Psoas muscle (tissue), 8 donors: Measurements from ENCODE around the gene ATOH7. TPM values are rescaled to one million over a fixed set of nuclear protein-coding genes. Genes with fewer than 3 reads are reported as not detected.
A peak's percentile ranks its signal among the peaks of the same experiment; 100 is the strongest.

Experiments
- ATAC-seq, 4 donors: fragments of 200-7000 bp; cut with Tn5 transposase; one replicate each; pipeline ENCODE4 v1.9.1; 2020; ENCODE audit warnings: moderate library complexity in 3 of 4, mild to moderate bottlenecking in 2 of 4
- DNase-seq, 2 donors: peaks; one replicate each; pipeline ENCODE4 v3.0.0-alpha.2; 2020
- H3K27ac ChIP-seq: fragments of 200-600 bp; one replicate; pipeline ENCODE4 v1.8.0; 2022
- H3K27me3 ChIP-seq, 3 donors: fragments of 200-600 bp in 1 of 3; one replicate each; pipeline versions ENCODE4 v1.6.1 to v1.8.0; 2013 to 2022; ENCODE audit warnings: low read length in 2 of 3, mild to moderate bottlenecking in 2 of 3, moderate library complexity in 1 of 3; ENCODE audit not compliant: insufficient read depth in 3 of 3
- H3K36me3 ChIP-seq, 2 donors: fragments of 200-600 bp in 1 of 2; one replicate each; pipeline versions ENCODE4 v1.6.1 to v1.8.0; 2013 to 2022; ENCODE audit warnings: low read depth in 1 of 2, mild to moderate bottlenecking in 1 of 2, moderate library complexity in 1 of 2; ENCODE audit not compliant: insufficient read depth in 1 of 2
- H3K4me1 ChIP-seq: fragments of 200-600 bp; one replicate; pipeline ENCODE4 v1.8.0; 2022
- H3K4me3 ChIP-seq: fragments of 200-600 bp; one replicate; pipeline ENCODE4 v1.8.0; 2022; ENCODE audit warnings: mild to moderate bottlenecking
- H3K9me3 ChIP-seq: fragments of 200-600 bp; one replicate; pipeline ENCODE4 v1.8.0; 2022
- CTCF ChIP-seq: fragments of 200-600 bp; IDR thresholded peaks from one replicate; pipeline ENCODE4 v1.8.0; 2022; ENCODE audit warnings: antibody characterized with exemption
- WGBS, 3 donors: extraction: QIAGEN DNeasy Blood & Tissue Kit; methylation state at CpG; one replicate each; pipeline versions ENCODE4 v1.1.6 to v1.1.7; 2013; 5-methylcytosine and 5-hydroxymethylcytosine counted together
- intact Hi-C, 2 donors: fragments of 100-400 bp; cut with DNase I; formaldehyde crosslinking; loops; one replicate each; pipeline versions ENCODE4 v1.11.0 to v1.14.2; 2022
- polyA plus RNA-seq, 3 donors: library from polyadenylated mRNA; stranded (reverse); fragments of 200-250 nt; gene quantifications; one replicate each; pipeline ENCODE4 v1.2.3, GENCODE V29; 2013
- total RNA-seq, 4 donors: library from RNA; stranded (reverse); fragmentation: NEBNext Ultra II Directional in 2 of 4; extraction: Animal tissue kit (Norgen Biotek cat#: 25700) in 2 of 4; gene quantifications; one replicate each; pipeline versions ENCODE4 v1.2.1 to v1.2.4, GENCODE V29; 2021 to 2023
- donor health status: healthy with polysubstance abuse.
- donor health status: DM: no; HTN: no; CAD: no; lungs with moderate emphysema.
- donor health status: Bipolar disorder and iron deficiency.
- donor health status: healthy.
- donor health status: DM: yes; HTN: yes; CAD: no.
- donor health status: DM: no; HTN: no; CAD: no.
- donor health status: DM: no; HTN: no; CAD: no.
- donor health status: DM: yes; HTN: yes; CAD: no.

ATOH7 gene
- total and polyA plus RNA-seq, 7 donors: 0.17 TPM; not detected in 6

GRCh38 chr10:68261132-68261856 lies 29.4 kb upstream of the ATOH7 start:
- Histone ChIP-seq H3K4me3 (no peak overlapping the region), H3K4me1 (no peaks in the 10 kb centered on the region), H3K9me3 (no peaks in the 10 kb centered on the region), H3K27ac (no peak overlapping the region), H3K36me3 (no peaks in the 10 kb centered on the region), H3K27me3 (no peaks in the 10 kb centered on the region)
- DNase-seq: no peak
- peak in 1 of 4 donors; percentile 33 for ATAC-seq
- intact Hi-C loops: no loop called here
- WGBS, 3 donors: 70 to 82% (median 71%) methylated on average over 8 of the region's 8 CpGs
- no peak for TF ChIP-seq CTCF

GRCh38 chr10:68253346-68253745 lies 21.4 kb upstream of the ATOH7 start:
- H3K27me3 ChIP-seq: no peaks in the 10 kb centered on the region
- no peaks in the 10 kb centered on the region for H3K9me3 ChIP-seq
- DNase-seq: no peak
- H3K4me1 ChIP-seq: peaks cover 3% of the 10 kb centered on the region
- no peak for TF ChIP-seq CTCF
- WGBS, 3 donors: 24 to 34% (median 32%) methylated on average over 1 of the region's 1 CpG
- no peaks in the 10 kb centered on the region for H3K36me3 ChIP-seq
- no peak overlapping the region for H3K27ac ChIP-seq
- no peak overlapping the region for H3K4me3 ChIP-seq
- ATAC-seq: no peak
- intact Hi-C loops: no loop called here

- intact Hi-C loops: no loop called here
- TF ChIP-seq CTCF: no peak
Observed at GRCh38 chr10:68251625-68252495, 19.9 kb upstream of the ATOH7 start.

GRCh38 chr10:68251151-68251550 lies 19.2 kb upstream of the ATOH7 start:
- H3K4me1 ChIP-seq: peaks cover 3% of the 10 kb centered on the region
- H3K27ac ChIP-seq: no peak overlapping the region
- intact Hi-C loops: no loop called here
- 84 to 85% (median 84%) methylated on average over 7 of the region's 7 CpGs for WGBS, 3 donors
- TF ChIP-seq CTCF: no peak
- no peaks in the 10 kb centered on the region for H3K36me3 ChIP-seq
- ATAC-seq (no peak), DNase-seq (no peak)
- no peaks in the 10 kb centered on the region for H3K27me3 ChIP-seq
- H3K4me3 ChIP-seq: no peak overlapping the region
- H3K9me3 ChIP-seq: no peaks in the 10 kb centered on the region

More at GRCh38 chr10:68251625-68252495, 19.9 kb upstream of the ATOH7 start:
- WGBS, 3 donors: 82 to 85% (median 85%) methylated on average over 5 of the region's 5 CpGs
- no peaks in the 10 kb centered on the region for H3K9me3 ChIP-seq
- H3K4me1 ChIP-seq: peaks cover 3% of the 10 kb centered on the region
- no peaks in the 10 kb centered on the region for H3K36me3 ChIP-seq
- H3K27ac ChIP-seq: no peak overlapping the region
- no peaks in the 10 kb centered on the region for H3K27me3 ChIP-seq
- no peak for ATAC-seq
- no peak overlapping the region for H3K4me3 ChIP-seq
- DNase-seq: no peak
